Loucy (cell line): Measurements from ENCODE around the gene RCN1.

ENCODE experiments used
- EZH2phosphoT487 ChIP-seq: fragments of 200-600 bp; IDR thresholded peaks from 2 replicates; pipeline ENCODE4 v1.6.1; 2018; ENCODE audit warnings: antibody characterized with exemption, mild to moderate bottlenecking, moderate library complexity, borderline replicate concordance
- TF ChIP-seq, protein P1 (sequence below): fragments of 200-600 bp; sonication (generic); conservative IDR thresholded peaks from 2 replicates; pipeline ENCODE4 v1.5.1; 2014; ENCODE audit warnings: mild to moderate bottlenecking, antibody characterized with exemption, low read length

DNA sequence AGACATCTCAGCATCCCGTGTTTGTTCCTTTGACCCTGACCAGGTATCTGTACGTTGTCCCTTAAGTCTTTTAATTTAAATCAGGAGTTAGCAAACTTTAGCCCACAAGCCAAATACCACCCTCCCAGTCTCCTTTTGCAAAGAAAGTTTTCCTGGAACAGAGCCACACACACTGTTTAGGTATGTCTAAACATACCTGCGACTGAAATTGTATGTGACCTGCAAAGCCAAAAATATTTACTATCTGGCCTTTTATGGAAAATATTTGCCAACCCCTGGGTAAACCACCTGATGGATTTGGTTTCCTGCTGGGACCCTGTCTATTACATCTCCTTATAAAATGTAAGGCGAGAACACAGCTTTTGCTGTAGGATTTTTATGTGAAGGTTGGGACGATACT, 20.2 kb upstream of the RCN1 start:
- TF ChIP-seq, protein P1, sequence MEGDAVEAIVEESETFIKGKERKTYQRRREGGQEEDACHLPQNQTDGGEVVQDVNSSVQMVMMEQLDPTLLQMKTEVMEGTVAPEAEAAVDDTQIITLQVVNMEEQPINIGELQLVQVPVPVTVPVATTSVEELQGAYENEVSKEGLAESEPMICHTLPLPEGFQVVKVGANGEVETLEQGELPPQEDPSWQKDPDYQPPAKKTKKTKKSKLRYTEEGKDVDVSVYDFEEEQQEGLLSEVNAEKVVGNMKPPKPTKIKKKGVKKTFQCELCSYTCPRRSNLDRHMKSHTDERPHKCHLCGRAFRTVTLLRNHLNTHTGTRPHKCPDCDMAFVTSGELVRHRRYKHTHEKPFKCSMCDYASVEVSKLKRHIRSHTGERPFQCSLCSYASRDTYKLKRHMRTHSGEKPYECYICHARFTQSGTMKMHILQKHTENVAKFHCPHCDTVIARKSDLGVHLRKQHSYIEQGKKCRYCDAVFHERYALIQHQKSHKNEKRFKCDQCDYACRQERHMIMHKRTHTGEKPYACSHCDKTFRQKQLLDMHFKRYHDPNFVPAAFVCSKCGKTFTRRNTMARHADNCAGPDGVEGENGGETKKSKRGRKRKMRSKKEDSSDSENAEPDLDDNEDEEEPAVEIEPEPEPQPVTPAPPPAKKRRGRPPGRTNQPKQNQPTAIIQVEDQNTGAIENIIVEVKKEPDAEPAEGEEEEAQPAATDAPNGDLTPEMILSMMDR = no peak
- TF ChIP-seq EZH2phosphoT487 = no peak
